ENCODE results near the gene TIE1. TPM values are rescaled to one million over a fixed set of nuclear protein-coding genes. Genes with fewer than 3 reads are reported as not detected.

Gene TIE1
- total and polyA plus RNA-seq, 2 of the 13 experiments (the other 11 are each of a cell fraction or from before 2014, with no cell fraction given), result 0.58 to 0.84 TPM

- TF ChIP-seq FIP1L1 (IDR thresholded peaks at IDR 0.05; ENCODE audit: borderline replicate concordance, insufficient read depth, low read depth, low read length) (no peak), ZSCAN21 (CRISPR knock-in tag; IDR thresholded peaks at IDR 0.05; ENCODE audit: borderline replicate concordance) (no peak), ZNF343 (CRISPR knock-in tag; IDR thresholded peaks at IDR 0.05) (no peak), MED13 (CRISPR knock-in tag; IDR thresholded peaks at IDR 0.05) (no peak), ARNTL (CRISPR knock-in tag; IDR thresholded peaks at IDR 0.05) (no peak), ZNF629 (CRISPR knock-in tag; conservative IDR thresholded peaks at IDR 0.05) (peak; percentile 95), PHF21A (CRISPR knock-in tag; IDR thresholded peaks at IDR 0.05) (no peak), ETV6 (CRISPR knock-in tag; conservative IDR thresholded peaks at IDR 0.05) (no peak), ZNF513 (CRISPR knock-in tag; conservative IDR thresholded peaks at IDR 0.05) (no peak), HMGA1 (CRISPR knock-in tag; conservative IDR thresholded peaks at IDR 0.05) (no peak), ZNF775 (CRISPR knock-in tag; IDR thresholded peaks at IDR 0.05; ENCODE audit: borderline replicate concordance) (no peak), ZC3H13 (CRISPR knock-in tag; IDR thresholded peaks at IDR 0.05) (no peak), CAMTA2 (CRISPR knock-in tag; IDR thresholded peaks at IDR 0.05; ENCODE audit: borderline replicate concordance) (no peak), ZNF761 (CRISPR knock-in tag; conservative IDR thresholded peaks at IDR 0.05) (no peak), ZNF883 (CRISPR knock-in tag; IDR thresholded peaks at IDR 0.05; ENCODE audit: not compliant biosample characterization) (no peak), ZNF776 (CRISPR knock-in tag; IDR thresholded peaks at IDR 0.05) (peak; percentile 49; the same call in 1 of the 2 replicates), FOXC1 (CRISPR knock-in tag; IDR thresholded peaks at IDR 0.05; ENCODE audit: borderline replicate concordance) (no peak), MXD3 (CRISPR knock-in tag; IDR thresholded peaks at IDR 0.05) (no peak), HDAC1 (CRISPR knock-in tag; IDR thresholded peaks at IDR 0.05) (no peak), CEBPB (IDR thresholded peaks at IDR 0.05; ENCODE audit: borderline replicate concordance, low read depth, low read length) (no peak)
- TF ChIP-seq, protein P1, sequence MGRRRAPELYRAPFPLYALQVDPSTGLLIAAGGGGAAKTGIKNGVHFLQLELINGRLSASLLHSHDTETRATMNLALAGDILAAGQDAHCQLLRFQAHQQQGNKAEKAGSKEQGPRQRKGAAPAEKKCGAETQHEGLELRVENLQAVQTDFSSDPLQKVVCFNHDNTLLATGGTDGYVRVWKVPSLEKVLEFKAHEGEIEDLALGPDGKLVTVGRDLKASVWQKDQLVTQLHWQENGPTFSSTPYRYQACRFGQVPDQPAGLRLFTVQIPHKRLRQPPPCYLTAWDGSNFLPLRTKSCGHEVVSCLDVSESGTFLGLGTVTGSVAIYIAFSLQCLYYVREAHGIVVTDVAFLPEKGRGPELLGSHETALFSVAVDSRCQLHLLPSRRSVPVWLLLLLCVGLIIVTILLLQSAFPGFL (CRISPR knock-in tag; IDR thresholded peaks at IDR 0.05), result no peak
- TF ChIP-seq, protein P2, sequence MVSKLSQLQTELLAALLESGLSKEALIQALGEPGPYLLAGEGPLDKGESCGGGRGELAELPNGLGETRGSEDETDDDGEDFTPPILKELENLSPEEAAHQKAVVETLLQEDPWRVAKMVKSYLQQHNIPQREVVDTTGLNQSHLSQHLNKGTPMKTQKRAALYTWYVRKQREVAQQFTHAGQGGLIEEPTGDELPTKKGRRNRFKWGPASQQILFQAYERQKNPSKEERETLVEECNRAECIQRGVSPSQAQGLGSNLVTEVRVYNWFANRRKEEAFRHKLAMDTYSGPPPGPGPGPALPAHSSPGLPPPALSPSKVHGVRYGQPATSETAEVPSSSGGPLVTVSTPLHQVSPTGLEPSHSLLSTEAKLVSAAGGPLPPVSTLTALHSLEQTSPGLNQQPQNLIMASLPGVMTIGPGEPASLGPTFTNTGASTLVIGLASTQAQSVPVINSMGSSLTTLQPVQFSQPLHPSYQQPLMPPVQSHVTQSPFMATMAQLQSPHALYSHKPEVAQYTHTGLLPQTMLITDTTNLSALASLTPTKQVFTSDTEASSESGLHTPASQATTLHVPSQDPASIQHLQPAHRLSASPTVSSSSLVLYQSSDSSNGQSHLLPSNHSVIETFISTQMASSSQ (IDR thresholded peaks at IDR 0.05; ENCODE audit: low read depth), result no peak
- TF ChIP-seq, protein P2 (CRISPR knock-in tag; IDR thresholded peaks at IDR 0.05; ENCODE audit: borderline replicate concordance), result no peak
- TF ChIP-seq, protein P3, sequence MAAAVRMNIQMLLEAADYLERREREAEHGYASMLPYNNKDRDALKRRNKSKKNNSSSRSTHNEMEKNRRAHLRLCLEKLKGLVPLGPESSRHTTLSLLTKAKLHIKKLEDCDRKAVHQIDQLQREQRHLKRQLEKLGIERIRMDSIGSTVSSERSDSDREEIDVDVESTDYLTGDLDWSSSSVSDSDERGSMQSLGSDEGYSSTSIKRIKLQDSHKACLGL (CRISPR knock-in tag; IDR thresholded peaks at IDR 0.05), result 0 out of 2 replicates have a peak, but pooled peaks have one; percentile 16
Observed at GRCh38 chr1:43366601-43367025, 65.8 kb downstream of the TIE1 start (continued).

Measured in HepG2 (cell line).